ENCODE data around the gene NARF.
"Not testable (repeated sequence)": the region's sequence is repeated elsewhere in the genome, so short reads cannot be mapped to it uniquely, and the experiment has no call there.

The NARF gene

DNA sequence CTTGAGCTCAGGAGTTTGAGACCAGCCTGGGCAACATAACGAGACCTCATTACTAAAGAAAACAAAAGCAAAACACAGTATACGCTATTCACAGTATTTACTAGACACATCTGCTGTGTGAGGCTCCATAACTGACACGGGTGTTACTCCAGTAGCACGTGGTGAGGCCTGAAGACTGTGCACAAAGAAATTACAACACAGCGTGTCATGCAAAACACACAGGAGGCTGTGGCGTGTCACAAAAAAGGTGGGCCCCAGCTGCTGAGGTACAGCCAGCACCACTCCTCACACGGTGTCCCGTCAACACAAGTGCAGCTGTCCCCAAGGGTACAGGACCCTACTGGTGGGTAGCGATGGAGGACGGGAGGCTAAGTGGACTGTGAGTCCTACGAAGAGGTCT, 10.7 kb upstream of the NARF start:
- DNase-seq = no peak

- peak; percentile 73 for DNase-seq
Observed at GRCh38 chr17:82449131-82449882, 9.2 kb upstream of the NARF start.

- DNase-seq = no peak
Observed at GRCh38 chr17:82449883-82450356, 8.6 kb upstream of the NARF start.

DNA sequence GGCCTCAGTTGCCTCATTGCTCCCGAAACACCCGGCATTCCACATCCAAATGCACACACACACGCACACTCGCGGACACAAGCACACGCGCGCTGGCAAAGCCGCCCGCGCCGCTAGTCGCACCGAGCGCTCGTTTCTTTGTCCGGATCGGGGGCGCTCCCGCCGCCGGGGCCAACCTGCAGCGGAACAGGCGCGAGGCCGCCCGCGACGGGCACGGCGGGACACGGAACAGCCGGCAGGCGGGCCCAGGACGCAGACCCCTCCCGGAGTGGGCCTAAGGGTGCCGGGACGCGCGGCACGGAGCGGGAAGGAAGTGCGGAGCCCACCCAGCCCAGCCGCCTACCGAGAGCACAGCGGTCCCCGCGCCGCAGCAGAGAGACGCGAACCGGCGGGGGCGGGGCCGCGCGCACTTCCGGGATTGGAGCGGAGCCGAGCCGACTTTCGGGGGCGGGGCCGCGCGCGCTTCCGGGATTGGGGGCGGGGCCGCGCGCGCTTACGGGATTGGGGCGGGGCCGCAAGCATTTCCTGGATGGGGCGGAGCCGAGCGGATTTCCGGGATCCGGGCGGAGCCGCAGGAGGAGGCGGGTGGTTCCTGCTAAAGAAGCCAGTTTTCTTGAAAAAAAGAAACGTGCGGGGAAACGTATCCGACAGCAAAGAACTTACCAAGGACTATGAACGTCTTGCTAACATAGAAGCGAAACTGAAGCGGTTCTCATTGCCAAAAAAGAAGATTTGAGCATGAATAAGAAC, 8.0 kb upstream of the NARF start, which contains the start of gene CYBC1:
Gene CYBC1, minus strand, starts transcription at position 396 of the 750 bp plus-strand sequence. CDS start 1,498 bp downstream, outside the sequence.
- DNase-seq = peak; percentile 84

DNA sequence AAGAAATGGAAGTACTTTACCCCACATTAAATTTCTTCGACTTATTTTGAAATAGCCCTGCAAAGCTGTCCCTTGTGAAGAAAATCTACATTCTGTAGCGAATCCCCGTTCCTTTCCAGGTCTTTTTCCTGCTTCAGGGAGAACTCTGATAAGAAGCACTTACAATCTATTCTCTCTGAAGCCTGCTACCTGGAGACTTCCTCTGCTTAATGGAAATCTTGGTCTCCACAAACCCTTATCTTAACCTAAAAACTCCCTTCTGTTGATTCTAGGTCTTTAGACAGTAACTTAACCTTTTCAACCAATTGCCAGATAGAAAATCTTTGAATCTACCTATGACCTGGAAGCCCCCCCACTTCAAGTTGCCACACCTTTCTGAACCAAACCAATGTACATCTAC, 6.4 kb upstream of the NARF start:
- DNase-seq = no peak

- DNase-seq = not testable (repeated sequence)
Observed at GRCh38 chr17:82453151-82453550, 5.4 kb upstream of the NARF start.

DNA sequence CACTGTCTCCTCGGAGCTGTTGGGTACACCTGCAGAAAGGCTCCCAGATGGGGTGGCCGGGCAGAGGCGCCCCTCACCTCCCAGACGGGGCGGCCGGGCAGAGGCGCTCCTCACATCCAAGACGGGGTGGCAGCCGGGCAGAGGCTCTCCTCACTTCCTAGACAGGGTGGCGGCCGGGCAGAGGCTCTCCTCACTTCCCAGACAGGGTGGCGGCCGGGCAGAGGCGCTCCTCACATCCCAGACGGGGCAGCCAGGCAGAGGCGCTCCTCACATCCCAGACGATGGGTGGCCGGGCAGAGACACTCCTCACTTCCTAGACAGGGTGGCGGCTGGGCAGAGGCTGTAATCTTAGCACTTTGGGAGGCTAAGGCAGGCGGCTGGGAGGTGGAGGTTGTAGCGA, 4.8 kb upstream of the NARF start:
- DNase-seq = not testable (repeated sequence)

DNA sequence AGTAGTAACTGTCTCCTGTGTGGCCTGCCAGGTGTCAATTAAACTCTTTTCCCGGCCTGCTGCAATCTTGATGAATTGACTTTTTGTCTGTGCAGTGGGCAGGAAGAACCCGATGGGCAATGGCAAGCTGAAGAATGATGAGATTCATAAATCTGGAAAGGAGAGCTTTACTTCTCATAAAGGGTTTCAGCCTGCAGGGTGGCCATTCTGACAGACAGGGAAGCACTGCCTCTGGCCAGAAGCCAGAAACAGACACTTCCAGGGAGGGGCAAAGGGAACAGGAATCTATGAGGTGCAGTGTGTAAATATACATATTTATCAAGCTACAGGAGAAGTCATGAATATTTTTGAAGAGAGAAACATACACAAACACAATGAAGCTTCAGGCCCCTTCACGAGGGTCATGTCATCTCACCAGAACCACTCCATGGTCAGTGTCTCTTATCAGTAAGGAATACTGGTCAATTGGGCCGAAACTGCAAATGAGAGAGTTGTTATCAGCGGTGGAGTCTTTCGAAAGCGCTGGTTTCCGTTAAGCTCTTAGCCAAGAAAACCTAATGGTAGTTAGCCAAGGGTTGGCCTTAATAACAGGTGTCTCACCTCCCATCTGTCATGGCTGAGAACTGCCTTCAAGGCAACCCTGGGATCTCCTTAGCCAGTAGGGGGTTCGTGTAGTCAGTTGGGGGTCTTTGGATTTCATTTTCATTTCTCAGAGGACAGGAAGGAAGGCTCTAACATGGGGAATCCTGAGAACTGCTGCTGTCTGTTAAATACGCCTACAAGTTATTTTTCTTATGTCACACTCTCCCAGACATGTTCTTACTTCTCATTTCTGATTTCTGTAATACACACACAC, 1.2 kb upstream of the NARF start:
- DNase-seq = no peak

- DNase-seq = no peak
Observed at GRCh38 chr17:82457929-82458178, 687 bp upstream of the NARF start.

- DNase-seq = no peak
Observed at GRCh38 chr17:82458885-82459424, 414 bp downstream of the NARF start.

DNA sequence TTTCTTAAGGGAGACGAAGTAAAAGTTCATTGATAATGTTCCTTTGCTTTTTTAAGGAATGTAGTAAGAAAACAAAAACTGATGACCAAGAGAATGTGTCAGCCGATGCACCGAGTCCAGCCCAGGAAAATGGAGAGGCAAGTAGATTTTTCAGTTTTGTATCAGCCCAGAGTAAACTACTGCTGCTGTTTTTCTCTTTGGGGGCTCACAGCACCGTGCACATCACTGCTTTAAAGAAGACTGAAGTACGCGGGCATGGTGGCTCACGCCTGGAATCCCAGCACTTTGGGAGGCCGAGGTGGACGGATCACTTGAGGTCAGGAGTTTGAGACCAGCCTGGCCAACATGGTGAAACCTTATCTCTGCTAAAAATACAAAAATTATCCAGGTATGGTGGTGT, 1.4 kb downstream of the NARF start:
- DNase-seq = not testable (repeated sequence)

GRCh38 chr17:82461827-82462524, 3.4 kb downstream of the NARF start:
- DNase-seq = no peak

GRCh38 chr17:82463391-82463790, 4.8 kb downstream of the NARF start:
- DNase-seq = no peak

- DNase-seq = no peak
Observed at GRCh38 chr17:82463925-82464566, 5.5 kb downstream of the NARF start.

DNA sequence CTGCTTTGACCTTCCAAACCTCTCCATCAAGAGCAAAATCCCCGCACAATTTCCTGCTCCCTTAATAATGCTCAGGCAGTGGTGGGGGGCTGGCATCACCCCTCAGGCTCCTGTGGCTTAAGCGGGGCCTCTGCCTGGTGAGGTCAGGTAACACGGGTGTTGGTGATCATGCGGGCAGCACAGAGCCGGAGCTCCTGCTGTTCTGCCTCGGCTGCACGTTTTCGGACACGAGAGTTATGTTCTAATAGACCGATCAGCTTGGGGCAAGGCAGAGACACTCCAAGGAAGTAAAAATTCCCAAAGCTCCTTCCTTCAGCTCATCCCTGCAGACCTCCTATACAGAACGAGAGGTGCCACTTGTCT, 6.0 kb downstream of the NARF start:
- DNase-seq = no peak

DNA sequence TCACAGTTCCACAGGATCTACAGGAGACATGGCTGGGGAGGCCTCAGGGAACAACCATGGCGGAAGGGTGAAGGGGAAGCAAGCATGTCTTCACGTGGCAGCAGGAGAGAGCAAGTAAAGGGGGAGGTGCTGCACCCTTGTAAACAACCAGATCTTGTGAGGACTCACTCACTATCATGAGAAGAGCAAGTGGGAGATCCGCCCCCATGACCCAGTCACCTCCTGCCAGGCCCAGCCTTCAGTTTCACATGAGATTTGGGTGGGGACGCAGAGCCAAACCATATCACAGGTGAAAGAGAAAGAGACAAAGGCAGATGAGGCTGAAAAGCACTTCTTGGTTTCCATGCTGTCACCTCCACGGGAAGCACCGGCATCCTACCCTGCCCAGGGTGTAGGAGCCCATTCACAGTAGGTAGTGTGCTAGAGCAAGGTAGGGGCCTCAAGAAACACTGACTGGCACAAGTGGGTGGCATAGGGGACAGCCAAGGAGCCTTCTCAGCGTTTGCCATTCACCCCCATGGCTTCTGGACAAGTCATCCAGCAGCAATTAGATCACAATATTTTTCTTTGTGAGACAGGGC, 6.6 kb downstream of the NARF start:
- DNase-seq = no peak

GRCh38 chr17:82468692-82469091, 10.2 kb downstream of the NARF start:
- no peak for DNase-seq

GRCh38 chr17:82470065-82470464, 11.5 kb downstream of the NARF start:
- DNase-seq = no peak

DNA sequence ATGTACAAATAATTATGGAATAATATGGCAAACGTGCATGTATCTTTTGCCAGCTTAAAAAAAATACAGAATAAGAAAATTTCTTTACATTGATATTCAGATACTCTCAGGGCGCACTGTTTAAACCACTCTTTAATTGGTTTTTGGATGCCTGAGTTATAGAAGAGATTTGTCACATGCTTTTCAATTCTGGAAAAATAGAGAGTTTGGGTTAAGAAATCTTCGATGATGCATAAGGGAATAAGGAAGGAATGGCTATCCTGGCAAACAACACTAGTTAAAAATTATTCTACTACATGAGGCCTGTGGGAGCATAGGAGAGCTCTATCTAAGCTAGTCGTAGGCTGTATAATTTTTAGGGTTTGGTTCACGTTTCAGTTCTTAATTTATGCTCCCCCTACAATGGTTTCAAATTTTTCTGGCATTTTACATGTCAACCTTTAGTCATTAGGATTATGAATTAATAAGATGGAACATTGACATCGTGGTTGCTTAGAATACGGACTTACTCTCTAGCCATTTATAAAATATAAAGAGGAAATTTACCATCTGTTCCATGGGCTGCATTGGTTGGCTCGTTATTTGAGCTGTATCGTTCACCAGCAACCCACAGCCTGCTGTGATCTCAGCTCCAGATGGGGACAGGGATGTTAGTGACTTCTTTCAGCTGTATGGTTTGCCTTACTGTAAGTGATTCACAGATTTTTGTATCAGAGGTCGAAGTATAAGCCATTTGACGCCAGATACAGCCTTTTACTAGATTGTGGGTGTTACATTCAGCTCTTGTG, 15.9 kb downstream of the NARF start:
- DNase-seq = no peak

GRCh38 chr17:82475458-82475857, 16.9 kb downstream of the NARF start:
- DNase-seq = no peak

DNA sequence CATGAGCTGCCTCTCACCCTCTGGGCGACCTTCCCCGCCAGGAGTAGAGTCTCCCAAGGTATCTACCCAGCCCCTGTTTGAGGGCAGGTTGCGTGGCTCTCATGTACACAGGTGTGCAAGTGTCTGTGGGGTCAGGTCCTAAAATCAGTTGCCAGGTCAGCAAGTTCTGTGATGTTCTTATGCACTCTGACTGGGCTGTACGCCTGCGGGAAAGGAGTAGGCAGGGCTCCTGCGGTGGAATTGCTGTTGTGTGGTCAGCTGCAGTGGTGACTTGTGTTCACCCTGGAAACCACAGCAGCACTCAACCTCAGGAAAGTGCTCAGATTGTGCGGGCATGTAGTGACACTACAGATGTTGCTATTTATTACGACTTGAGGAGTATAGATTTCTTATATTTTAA, 19.4 kb downstream of the NARF start:
- no peak for DNase-seq
